ELF-1 (cell line): ENCODE results near the gene COL4A1.

Experiments used
- DNase-seq: peaks from one replicate; pipeline ENCODE4 v3.0.0-alpha.2; 2016; ENCODE audit warnings: low read depth, low spot score

COL4A1 gene

DNA sequence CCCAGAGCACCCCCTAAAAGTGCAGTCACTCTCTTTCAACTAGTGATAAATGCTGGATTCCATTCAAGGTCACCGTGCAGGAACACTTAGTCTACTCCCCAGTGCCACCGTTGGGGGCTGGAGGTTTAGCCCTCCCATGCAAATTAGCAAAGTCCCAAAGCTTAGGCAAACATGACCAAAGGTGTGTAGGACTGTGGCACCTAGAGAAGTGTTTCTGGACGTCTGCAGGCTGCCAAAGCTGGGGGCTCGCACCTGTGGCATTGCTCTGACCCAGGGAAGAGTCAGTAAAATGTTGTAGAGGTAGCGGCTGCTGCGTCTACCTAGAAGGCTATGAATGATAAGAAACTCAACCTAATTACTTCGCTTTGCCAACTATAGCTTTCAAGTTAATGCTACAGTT, 13.9 kb downstream of the COL4A1 start:
- DNase-seq, result no peak

DNA sequence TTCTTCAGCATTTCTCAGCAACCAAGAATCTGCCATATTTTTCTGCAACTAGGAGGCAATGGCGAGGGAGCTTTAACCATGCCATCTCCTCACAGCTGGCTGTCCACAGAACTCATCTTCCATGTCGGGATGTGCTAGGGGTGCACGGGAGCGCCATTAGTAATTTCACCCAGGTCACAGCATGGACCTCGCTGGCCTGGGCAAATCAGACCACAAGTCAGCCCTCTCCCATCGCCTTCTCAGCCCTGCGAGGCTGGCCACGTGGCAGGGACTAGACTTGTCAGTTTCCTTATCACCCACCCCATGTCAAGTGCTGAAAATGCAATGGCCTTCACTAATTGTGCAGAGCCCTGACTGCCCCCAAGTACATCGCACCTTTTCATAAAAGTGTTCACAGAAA, 15.7 kb downstream of the COL4A1 start:
- no peak for DNase-seq

DNA sequence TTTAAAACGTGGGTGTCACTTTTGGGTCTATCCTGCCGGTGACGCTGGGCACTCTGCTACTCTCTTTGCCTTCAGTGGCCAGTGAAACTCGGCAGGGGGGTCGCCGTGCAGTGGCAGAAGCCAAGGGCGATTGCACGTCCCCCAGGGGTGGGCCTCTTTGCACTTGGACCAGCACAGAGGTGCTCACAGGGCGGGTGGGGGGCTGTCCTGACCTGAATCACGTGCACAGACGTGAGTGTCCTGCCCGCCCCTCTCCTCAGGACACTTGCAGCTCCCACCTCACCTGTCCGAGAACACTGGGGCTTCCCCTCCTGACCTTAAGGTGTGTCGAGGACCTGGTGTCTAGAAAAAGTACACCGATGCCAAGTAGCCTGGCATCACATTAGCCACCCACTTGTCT, 16.1 kb downstream of the COL4A1 start:
- no peak for DNase-seq

DNA sequence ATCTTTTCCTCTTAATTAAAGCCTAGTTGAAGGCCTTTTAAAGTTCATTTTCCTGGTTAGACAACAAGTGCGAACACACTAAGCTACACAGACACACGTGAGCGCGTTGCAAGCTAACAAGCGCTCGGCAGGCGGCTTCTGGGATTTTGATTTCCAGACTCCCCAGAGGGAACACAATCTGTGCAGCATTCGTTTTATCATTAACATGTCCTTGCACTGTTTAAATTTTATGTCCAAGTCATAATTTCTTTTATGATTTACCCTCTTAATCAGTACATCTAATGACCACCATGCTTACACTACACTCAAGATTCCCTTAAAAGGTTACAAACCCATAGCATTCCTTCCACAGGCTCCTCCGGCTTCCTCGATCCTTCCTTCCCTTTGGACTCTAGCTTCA, 16.8 kb downstream of the COL4A1 start:
- DNase-seq, result no peak

DNA sequence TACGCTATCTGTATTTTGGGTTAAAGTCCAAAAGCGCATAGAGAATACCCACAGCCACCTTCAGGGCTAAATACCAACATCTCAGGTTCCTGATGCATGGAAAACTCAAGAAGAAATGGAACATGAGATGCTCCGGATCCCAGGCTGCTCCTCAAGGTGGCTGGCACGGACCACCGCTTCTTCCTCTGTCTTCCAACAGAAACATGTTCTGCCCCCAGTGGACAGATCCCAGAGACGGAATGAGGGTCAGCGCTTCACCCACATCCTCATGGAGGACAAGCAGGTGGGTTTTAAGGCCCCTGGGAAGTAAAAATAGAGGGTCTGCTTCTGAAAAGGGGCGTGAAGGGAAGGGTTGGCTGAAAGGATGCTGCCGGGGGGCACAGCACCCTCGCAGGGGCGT, 17.3 kb downstream of the COL4A1 start:
- DNase-seq, result no peak

DNA sequence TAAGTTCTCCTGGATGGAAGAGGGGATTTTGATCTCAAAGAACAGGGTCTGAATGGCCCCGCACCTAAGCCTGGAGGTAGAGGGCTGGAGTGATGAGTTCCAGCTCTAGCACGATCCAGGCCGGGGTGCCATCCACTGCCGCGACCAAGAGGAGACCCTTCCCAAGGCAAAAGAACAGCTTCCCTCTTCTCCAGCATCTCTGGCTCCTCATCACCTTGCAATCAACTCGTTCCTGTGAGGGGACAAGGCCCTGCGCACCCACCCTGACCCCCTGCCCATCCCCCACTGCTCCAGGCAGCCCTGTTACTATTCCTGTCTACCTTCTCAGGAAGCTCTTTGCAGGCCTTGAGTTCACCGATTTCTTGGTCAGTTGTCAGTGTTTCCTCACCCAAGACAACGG, 17.8 kb downstream of the COL4A1 start:
- DNase-seq, result no peak

DNA sequence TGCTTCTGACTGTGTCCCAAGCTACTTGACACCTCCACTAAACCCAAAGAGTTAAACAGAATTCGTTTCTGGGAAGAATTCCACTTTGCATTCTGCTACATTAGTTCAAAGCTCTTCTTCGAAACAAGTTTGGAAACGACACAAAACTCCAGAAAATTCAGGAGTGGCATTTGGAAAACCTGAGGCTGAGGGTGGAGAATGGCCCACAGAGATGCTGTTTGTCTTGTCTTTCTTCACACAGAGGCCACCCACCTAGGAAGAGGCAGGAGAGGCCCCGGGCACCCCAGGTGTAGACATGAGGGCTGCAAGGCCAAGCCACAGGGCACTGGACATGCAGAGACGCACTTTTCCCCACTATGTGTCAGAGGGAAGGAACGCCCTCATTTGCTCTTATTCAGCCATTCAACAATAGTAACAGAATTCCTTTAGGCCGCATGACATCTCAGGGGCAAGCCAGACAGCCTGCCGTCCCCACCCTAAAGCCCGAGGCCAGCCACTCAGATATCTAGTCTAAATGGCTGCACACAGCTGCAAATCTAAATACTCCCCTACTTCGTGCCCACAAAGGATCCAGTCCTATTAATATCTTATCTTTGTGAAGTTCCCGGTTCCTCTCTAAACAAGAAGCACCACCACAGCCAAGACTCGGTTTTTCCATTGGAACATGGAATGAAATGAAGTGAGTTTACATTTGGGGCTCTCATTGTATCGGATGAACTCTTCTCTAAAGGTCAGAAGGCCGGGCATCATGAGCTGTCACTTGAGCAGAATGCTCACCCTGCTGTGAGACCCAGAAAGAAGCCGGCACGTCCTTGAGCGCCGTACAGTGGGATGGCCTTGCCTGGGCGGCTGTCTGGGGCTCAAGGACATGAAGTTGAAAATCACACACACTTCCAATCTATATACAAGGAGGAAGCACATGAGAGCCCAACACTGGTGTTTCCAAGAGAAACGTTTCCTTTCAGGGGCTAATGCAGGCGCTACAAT, 19.8 kb downstream of the COL4A1 start:
- DNase-seq, result peak; percentile 37

DNA sequence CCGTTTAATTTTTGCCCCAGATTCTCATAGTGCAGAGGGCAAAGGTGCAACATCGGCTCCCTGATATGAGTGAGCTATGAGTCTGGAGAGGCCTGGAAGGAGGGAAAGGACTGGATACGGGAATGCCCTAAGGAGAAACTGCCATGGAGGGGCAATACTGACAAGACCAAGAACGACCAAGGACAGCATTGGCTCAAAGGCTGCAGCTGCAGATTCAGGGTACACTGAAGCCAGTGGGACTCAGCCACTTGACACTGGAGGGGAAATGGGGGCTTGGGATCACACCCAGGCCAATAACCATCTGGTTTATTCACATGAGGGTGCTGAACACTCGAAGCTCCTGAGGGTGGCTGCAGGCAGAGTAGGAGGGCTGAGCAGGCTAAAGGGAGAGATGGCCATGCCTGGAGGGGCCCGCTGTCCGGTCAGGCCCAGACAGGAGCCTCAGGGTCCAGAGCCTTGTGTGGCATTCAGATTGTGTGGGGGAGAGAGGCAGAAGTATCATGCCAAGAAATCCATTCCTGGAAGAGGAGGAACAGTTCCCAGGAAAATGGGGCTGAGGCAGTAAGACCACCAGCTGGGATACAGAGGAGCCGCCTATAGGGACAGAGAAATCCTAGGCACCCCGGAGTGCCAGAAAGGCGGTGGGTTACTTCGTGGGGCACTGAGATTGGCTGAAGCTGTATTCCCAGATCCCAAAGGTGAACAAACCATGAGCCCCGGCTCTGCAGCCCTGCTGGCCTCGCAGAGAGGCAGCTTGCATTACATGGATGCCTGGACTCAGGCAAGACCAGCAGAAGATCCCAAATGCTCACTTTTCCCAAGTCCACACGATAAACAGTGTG, 20.7 kb downstream of the COL4A1 start:
- no peak for DNase-seq

DNA sequence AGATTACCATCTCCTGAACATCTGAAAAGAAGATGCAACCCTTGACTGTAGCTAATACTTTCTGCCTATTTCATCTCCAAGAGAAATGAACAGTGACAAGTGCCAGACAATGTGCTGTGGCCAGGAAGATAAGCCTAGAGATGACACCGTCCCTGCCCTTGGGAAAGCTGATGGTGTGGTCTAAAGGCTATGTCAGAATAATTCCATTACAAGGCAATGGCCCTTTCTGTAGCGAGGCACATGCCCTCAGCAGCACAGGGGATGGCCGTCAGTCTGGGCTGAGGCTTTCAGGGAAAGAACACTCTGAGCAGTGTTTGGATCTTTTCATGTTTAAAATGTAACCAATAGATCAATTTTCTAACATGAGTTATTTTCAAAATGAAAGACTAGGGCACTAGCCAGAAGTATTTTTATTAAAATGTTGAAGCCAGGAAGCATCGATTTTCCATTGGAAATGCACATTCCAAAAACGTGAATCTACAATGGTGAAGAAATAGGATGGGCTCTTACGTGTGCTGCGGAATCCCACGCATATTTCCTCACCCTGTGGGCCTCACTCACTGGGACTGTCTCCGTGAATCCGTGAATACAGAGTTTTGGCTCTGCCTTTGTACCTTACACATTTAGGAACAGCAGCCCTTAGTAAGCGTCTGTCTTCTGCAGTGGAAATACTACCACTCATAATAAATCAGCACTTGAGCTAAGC, 22.0 kb downstream of the COL4A1 start:
- no peak for DNase-seq

DNA sequence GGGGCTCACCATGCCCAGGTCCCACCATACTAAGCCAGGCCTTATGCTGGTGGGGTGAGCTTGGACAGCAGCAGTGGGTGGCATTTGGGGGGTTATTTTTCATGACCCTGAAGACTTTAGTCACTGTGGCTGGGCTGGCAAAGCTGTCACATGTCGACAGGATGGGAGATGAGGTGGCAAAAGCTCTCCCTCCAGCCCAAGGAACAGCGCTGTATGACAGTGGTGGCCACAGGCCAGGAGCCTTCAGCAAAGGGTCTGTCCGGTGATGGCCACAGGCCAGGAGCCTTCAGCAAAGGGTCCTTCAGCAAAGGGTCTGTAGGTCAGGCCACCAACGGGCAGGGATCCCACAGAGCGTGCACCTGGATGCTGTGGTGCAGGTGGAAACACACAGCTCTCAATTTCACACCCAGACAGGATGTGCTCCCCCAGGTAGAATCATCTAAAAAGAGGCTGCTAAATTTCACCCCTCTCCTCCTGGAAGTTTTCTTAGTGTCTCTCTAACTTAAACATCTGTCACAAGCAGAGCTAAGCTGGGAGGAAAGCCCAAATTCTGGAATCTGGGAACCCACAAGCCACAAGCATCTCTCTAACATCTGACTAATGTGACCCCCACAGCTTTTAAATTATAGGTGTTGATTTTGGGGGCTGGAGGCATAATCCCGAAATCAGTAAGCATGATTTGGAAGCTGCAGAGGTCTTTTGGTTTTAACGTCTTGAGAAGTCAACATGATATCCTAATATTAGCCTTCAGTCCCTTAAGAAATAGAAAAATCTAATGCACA, 23.0 kb downstream of the COL4A1 start:
- DNase-seq, result no peak

DNA sequence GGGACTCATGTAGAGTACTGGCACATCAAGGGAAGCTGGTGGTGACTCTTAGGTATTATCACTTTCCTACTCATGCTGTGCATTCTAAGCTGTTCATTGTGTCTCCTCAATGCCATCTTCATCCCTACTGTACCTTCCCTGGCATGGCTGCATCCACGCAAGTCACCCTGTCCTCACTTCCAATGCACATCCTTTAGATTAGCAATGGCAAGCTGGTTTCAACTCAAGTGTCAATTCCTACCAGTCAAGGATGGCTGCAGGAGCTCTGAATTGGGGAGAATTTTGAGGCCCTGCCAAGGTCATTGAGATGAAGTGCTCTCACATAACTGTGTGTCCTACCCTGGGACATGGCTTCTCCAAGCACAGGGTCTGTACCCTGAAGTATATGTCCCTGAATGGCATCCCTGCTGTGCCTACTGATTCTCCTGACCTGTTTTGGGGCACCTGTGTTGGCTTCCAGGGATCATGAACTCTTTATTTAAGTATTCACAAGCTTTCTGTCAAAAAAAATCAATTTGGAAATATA, 24.6 kb downstream of the COL4A1 start:
- DNase-seq, result no peak

DNA sequence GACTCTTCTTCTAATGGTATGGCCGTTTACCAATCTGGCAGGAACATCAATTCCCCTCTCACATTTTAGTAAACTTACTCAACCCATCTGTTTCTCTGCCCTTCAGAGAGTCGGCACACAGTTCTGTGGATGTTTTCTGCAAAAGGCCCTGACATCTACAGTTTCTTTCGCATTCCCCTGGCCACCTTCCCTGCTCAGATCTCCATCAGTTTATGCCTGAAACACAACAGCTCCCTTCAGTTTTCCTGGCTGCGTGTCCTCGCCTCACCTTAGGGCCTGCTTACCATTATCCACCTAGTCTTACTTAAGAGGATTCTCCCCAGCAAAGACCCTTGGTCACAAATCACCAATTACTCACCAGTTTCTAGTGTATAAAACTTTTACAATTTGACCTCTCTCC, 25.2 kb downstream of the COL4A1 start:
- no peak for DNase-seq

DNA sequence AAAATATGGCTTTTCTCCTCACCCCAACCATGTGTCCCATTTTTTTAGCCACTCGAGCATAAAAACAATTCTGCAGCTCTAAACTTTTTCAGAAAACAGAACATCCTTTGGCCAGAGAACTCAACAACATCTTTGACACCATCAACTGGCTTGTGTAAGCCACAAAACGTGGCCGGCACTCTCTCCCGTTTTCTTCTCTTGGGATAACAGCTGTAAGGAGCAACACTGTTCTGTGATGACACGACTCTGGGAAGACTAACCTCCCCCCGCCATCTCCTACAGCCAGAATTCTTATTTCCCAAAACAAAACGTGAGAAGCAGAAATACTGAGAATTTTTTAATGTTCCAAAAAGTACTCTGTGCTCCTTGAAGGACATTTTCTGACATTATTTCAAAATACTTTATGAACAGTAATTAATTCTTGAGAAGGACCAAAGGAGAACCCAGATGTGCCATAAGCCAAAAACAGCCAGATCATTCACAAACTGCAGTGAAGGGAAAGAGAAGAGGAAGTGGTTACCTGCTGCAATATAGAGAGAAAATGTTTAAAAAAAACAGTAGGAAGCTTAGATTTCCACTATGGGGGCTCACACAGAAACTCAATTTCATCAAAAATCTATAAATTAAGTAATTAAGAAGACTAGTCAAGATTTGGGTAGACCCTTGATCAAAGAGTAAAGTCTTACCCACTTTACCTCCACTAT, 25.8 kb downstream of the COL4A1 start:
- DNase-seq, result no peak

DNA sequence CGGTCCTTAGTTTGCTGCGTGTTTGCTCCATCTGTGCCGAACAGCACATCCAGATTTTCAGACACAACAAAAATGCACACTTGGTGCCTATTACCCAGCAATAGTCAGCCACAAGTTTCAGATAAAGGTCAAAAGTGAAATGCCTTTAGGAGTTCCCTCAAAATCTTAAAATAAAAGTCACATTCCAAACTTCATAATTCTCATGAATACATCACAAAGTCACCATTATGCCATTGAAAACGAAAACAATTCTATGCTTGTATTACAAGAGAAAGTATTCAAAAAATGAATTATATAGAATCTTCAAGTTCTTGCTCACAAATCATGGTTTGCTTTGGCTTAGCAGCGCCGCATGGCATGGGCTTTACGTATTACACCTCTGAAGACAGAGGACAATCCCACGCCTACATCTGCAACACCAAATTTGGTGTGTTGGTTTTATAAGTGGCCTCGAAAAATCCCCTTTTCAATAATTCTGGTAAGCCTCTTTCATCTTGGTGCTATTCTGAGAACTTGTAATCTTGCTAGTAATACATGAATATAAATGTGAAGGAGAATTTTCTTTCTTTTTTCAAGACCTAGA, 26.6 kb downstream of the COL4A1 start:
- DNase-seq, result no peak

DNA sequence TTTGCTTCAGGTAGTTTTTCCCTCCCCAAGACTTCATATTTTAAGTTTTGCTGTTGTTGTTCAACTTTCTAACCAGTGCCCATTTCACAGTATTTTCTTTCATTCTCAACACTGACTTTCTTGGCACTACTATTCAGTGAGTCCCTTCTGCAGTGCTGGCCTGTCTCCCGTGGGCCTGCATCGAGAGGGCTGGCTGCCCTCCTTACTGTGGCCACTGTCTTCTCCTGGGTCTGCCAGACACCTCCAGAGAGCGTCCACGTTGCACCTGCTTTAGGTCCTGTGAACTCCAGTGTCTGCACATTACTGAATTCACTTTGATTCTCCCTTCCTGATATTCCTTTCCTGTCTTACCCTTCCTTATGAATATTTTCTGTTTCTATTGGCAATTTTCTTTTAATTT, 27.3 kb downstream of the COL4A1 start:
- no peak for DNase-seq

DNA sequence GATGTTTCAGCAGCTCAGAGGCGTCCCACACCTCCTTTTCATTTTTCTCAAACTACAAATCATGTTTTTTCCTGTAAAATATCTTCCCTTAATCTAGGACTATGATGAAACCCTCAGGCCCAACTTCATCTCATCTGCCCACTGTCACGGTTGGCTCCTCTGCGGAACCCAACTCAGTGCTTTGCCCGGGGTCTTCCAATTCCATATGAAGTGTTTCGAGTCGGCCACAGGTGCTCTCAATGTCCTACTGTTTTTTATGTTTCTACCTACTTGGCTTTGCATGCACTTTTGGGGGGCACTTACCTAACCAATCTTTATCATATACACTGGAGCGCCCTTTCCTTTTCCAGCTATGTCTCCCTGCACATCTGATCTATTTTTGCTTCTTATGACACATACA, 28.1 kb downstream of the COL4A1 start:
- no peak for DNase-seq

DNA sequence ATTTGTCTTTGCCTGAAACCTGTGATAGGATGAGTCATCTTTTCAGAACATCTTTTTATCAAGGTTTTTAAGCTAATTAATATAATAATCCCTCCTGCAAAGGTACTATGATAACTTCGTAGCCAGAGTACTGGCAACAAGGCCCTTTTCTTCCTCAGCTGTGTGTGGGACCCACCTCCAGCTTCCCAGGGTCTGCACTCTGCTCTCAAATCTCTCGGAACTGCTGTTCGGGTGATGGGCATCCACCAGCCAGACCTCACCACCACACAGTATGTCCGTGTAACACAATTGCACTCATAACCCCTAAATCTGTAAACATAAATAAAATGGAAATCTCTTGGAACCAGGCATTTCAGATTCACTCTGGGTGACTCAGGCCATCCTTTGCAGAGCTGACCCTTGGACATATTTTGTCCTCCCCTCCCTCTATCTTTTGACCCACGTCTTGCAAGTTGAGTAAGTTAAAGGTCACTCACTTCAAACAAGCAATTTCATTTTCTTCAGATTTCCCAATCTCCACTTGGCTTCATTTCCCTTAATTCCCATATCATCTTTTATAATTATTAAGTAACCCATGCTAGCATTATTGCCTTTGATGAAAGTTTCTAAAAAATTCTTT, 29.5 kb downstream of the COL4A1 start:
- no peak for DNase-seq

DNA sequence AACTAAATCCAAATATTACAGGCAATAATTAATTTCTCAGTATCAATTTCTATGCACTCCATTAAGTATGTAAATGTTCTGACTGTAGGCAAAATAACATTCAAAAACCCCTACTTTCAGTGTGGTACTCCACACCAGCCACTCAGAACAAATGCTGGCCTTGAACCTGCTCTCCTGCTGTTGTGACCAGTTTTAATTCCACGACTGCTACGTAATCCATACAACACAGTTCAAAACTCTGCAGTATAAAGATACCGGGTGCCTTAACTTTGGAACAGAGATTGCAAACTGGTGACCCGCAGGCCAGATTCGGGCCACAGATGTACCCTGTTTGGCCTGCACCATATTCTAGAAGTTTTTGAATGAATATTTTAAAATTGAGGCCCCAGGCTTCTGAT, 30.4 kb downstream of the COL4A1 start:
- DNase-seq, result no peak

DNA sequence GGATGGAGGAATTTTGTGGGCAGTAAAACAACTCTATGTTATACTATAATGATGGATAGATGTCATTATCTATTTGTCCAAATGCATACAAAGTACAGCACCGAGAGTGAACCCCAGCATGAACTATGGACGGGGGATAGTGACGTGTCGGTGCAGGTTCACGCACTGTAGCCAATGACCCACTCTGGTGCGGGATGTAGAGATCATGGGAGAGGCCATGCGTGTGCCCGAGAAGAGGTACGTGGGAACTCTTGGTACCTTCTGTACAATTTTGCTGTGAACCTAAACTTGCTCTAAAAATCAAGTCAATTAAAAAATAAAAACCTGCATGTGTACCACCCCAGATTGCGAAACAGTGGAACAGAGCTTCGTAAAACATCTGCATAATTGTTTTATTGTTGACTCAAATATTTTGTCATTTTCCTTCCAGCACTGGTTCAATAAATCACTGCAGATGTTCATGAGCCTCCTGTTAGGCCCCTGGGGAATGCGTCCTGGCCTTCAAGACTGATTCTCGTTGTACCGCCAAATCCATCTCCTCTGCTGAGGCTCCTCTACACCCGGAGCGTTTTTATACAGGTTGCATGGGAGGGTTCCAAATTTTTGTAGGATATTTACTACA, 30.9 kb downstream of the COL4A1 start:
- DNase-seq, result no peak
